OCI-LY1 (cell line): Measurements from ENCODE around the gene LRRC8B.

Experiments used
- CTCF ChIP-seq: fragments of 200-600 bp; sonication (generic), shearing (Covaris generic); IDR thresholded peaks from 2 replicates; pipeline ENCODE4 v1.5.1; 2017; ENCODE audit warnings: mild to moderate bottlenecking, antibody characterized with exemption, low read length, moderate library complexity, mixed read lengths
- EZH2 ChIP-seq: fragments of 200-600 bp; sonication (generic), shearing (Covaris generic); IDR thresholded peaks from 2 replicates; pipeline ENCODE4 v1.8.0; 2017; ENCODE audit warnings: borderline replicate concordance, mixed run types, mild to moderate bottlenecking, antibody characterized with exemption, low read length, moderate library complexity, mixed read lengths

GRCh38 chr1:89575207-89575606 lies 50.6 kb downstream of the LRRC8B start:
- TF ChIP-seq CTCF = no peak
- no peak for TF ChIP-seq EZH2
